Right lobe of liver (tissue), 6 donors: ENCODE results near the gene ZNF559. TPM values are rescaled to one million over a fixed set of nuclear protein-coding genes. Genes with fewer than 3 reads are reported as not detected.
"Not testable (repeated sequence)": the region's sequence is repeated elsewhere in the genome, so short reads cannot be mapped to it uniquely, and the experiment has no call there.

Source experiments
- ATAC-seq, 4 donors: fragments of 200-7000 bp; cut with Tn5 transposase; one replicate each; pipeline ENCODE4 v1.9.1; 2020; ENCODE audit warnings: mild to moderate bottlenecking in 4 of 4, moderate library complexity in 4 of 4
- DNase-seq, 3 donors: peaks; one replicate each; pipeline ENCODE4 v3.0.0-alpha.2; 2020
- H3K27ac ChIP-seq, 3 donors: fragments of 200-600 bp; one replicate each; pipeline ENCODE4 v1.8.0; 2022
- H3K27me3 ChIP-seq, 2 donors: fragments of 200-600 bp; one replicate each; pipeline ENCODE4 v1.8.0; 2022
- H3K36me3 ChIP-seq, 4 donors: fragments of 200-600 bp; sonication (generic) in 1 of 4; one replicate each; pipeline versions ENCODE4 v1.5.1 to v1.8.0; 2017 to 2022; ENCODE audit warnings: control low read depth in 1 of 4
- H3K4me1 ChIP-seq, 4 donors: fragments of 200-600 bp; sonication (generic) in 1 of 4; one replicate each; pipeline versions ENCODE4 v1.5.1 to v1.8.0; 2017 to 2022; ENCODE audit warnings: control low read depth in 1 of 4
- H3K4me3 ChIP-seq, 3 donors: fragments of 200-600 bp; one replicate each; pipeline ENCODE4 v1.8.0; 2022
- H3K9me3 ChIP-seq, 4 donors: fragments of 200-600 bp; sonication (generic) in 1 of 4; one replicate each; pipeline versions ENCODE4 v1.5.1 to v1.8.0; 2017 to 2022; ENCODE audit warnings: control low read depth in 1 of 4
- CTCF ChIP-seq, 4 donors: fragments of 200-600 bp in 3 of 4; fragments of 450-650 bp in 1 of 4; IDR thresholded peaks; one replicate each; pipeline versions ENCODE4 v1.5.1 to v1.8.0; 2016 to 2022; ENCODE audit warnings: antibody characterized with exemption in 4 of 4, mild to moderate bottlenecking in 2 of 4
- POLR2A ChIP-seq: fragments of 450-650 bp; IDR thresholded peaks from one replicate; pipeline ENCODE4 v1.6.1; 2017; ENCODE audit warnings: antibody characterized with exemption, mild to moderate bottlenecking
- WGBS: methylation state at CpG from one replicate; pipeline ENCODE4 v1.1.6; 2018; ENCODE audit warnings: low coverage, low lambda C conversion rate; ENCODE audit not compliant: insufficient coverage; ENCODE audit errors: missing lambda C conversion rate; 5-methylcytosine and 5-hydroxymethylcytosine counted together
- intact Hi-C, 2 donors: fragments of 100-400 bp; cut with DNase I; formaldehyde crosslinking; loops; one replicate each; pipeline versions ENCODE4 v1.11.2 to v1.14.1; 2022
- total RNA-seq, 6 experiments: library from RNA; depleted of rRNA in 2 of 6; stranded (reverse); fragments of >200 nt in 2 of 6; fragmentation: NEBNext Ultra II Directional in 3 of 6; extraction: Animal tissue kit (Norgen Biotek cat#: 25700) in 3 of 6; gene quantifications; one replicate each; pipeline versions ENCODE4 v1.1.0 to v1.2.4, GENCODE V29; 2016 to 2023
- donor health status: DM: no; HTN: yes; CAD: no.
- donor health status: DM: no; HTN: no; CAD: no.
- donor health status: DM: no; HTN: no; CAD: no.
- donor health status: DM: no; HTN: yes; CAD: no.
- donor health status: DM: no; HTN: yes; CAD: no.

ZNF559 gene
- total RNA-seq, 6 experiments from 2014 or later, result 1.7 to 7.8 (median 4.0) TPM

GRCh38 chr19:9313756-9314155 lies 10.2 kb upstream of the ZNF559 start:
- Histone ChIP-seq H3K4me3 (no peak overlapping the region), H3K9me3 (no peaks in the 10 kb centered on the region), H3K27me3 (no peaks in the 10 kb centered on the region), H3K36me3 (no peaks in the 10 kb centered on the region), H3K4me1 (peaks cover 0 to 3% (median 0%) of the 10 kb centered on the region in 4 donors), H3K27ac (no peak overlapping the region)
- 31% methylated on average over 4 of the region's 4 CpGs for WGBS
- DNase-seq (no peak), ATAC-seq (no peak)
- intact Hi-C loops, result no loop called here
- TF ChIP-seq CTCF (IDR thresholded peaks at IDR 0.05) (no peak), POLR2A (no peak)

GRCh38 chr19:9321338-9321737 lies 2.6 kb upstream of the ZNF559 start:
- WGBS, result 80% methylated on average over 1 of the region's 23 CpGs
- ATAC-seq (no peak), DNase-seq (no peak)
- no peaks in the 10 kb centered on the region for H3K27me3 ChIP-seq
- intact Hi-C loops, result no loop called here
- no peak overlapping the region for H3K27ac ChIP-seq
- no peak overlapping the region for H3K4me3 ChIP-seq
- H3K9me3 ChIP-seq, result peaks cover 0 to 9% (median 0%) of the 10 kb centered on the region in 4 donors
- H3K36me3 ChIP-seq, result no peaks in the 10 kb centered on the region
- TF ChIP-seq CTCF (IDR thresholded peaks at IDR 0.05) (no peak), POLR2A (no peak)
- H3K4me1 ChIP-seq, result no peaks in the 10 kb centered on the region

- H3K27ac ChIP-seq, ATAC-seq, DNase-seq, H3K27me3 ChIP-seq, H3K36me3 ChIP-seq, intact Hi-C loops, H3K4me1 ChIP-seq, H3K4me3 ChIP-seq: not testable (repeated sequence)
- H3K9me3 ChIP-seq, result peaks cover 0 to 13% (median 0%) of the 10 kb centered on the region in 4 donors
- WGBS, result 96% methylated on average over 4 of the region's 14 CpGs
These were observed 2.2 kb upstream of the ZNF559 start for GRCh38 chr19:9321756-9322155.

GRCh38 chr19:9322201-9322600 lies 1.8 kb upstream of the ZNF559 start:
- ATAC-seq, H3K27ac ChIP-seq, H3K36me3 ChIP-seq, DNase-seq, H3K27me3 ChIP-seq, intact Hi-C loops, H3K4me1 ChIP-seq, H3K4me3 ChIP-seq: not testable (repeated sequence)
- WGBS, result 92% methylated on average over 2 of the region's 10 CpGs
- H3K9me3 ChIP-seq, result peaks cover 0 to 18% (median 0%) of the 10 kb centered on the region in 4 donors

GRCh38 chr19:9323557-9323918 lies 441 bp upstream of the ZNF559 start:
- TF ChIP-seq POLR2A (no peak), CTCF (IDR thresholded peaks at IDR 0.05) (no peak)
- Histone ChIP-seq H3K4me1 (no peaks in the 10 kb centered on the region), H3K4me3 (peak overlapping the region; percentile 64 to 83 (median 82)), H3K36me3 (peaks cover 0 to 2% (median 0%) of the 10 kb centered on the region in 4 donors), H3K27ac (peak overlapping the region; percentile 41 to 69 (median 52)), H3K9me3 (peaks cover 0 to 29% (median 4%) of the 10 kb centered on the region in 4 donors), H3K27me3 (no peaks in the 10 kb centered on the region)
- DNase-seq (peak; percentile 48 to 65 (median 65)), ATAC-seq (peak; percentile 63 to 75 (median 69))
- 4% methylated on average over 9 of the region's 9 CpGs for WGBS
- intact Hi-C loops, result no loop called here

GRCh38 chr19:9324584-9324962 lies 594 bp downstream of the ZNF559 start:
- no peaks in the 10 kb centered on the region for H3K27me3 ChIP-seq
- WGBS, result 46% methylated on average over 9 of the region's 9 CpGs
- TF ChIP-seq POLR2A, result no peak
- peaks cover 0 to 40% (median 9%) of the 10 kb centered on the region in 4 donors for H3K9me3 ChIP-seq
- peaks cover 0 to 2% (median 0%) of the 10 kb centered on the region in 4 donors for H3K36me3 ChIP-seq
- peak overlapping the region in 2 of 3 donors; percentile 52 to 69 for H3K27ac ChIP-seq
- no peaks in the 10 kb centered on the region for H3K4me1 ChIP-seq
- intact Hi-C loops, result no loop called here
- no peak for DNase-seq
- ATAC-seq, result no peak
- peak overlapping the region; percentile 64 to 83 (median 82) for H3K4me3 ChIP-seq
